ENCODE data around the gene TUBA4B. TPM values are rescaled to one million over a fixed set of nuclear protein-coding genes. Genes with fewer than 3 reads are reported as not detected.

Gene TUBA4B
- total RNA-seq, 1 experiment from 2014 or later, result not detected

GRCh38 chr2:219234331-219234730 is 18.7 kb upstream of the TUBA4B start:
- Mint-ChIP-seq H3K4me1 (peaks cover 3 to 4% of the 10 kb centered on the region in 2 experiments; a peak in 3 of 4 replicates), H3K4me3 (no peak overlapping the region), H3K27me3 (ENCODE audit: low read depth) (no peaks in the 10 kb centered on the region; the same call in 1 of the 2 replicates), H3K36me3 (ENCODE audit: insufficient read depth in 1 of 3, low read depth in 3 of 3) (peaks cover 31 to 65% (median 63%) of the 10 kb centered on the region in 3 experiments), H3K9me3 (no peaks in the 10 kb centered on the region; a peak in 1 of 5 replicates), H3K27ac (no peak overlapping the region)
- Histone ChIP-seq H2BK5ac (ENCODE audit: insufficient read length, low read length) (no peak overlapping the region), H3K79me2 (ENCODE audit: insufficient read depth, low read length) (0 out of 2 replicates have a peak, but pooled peaks cover 2% of the 10 kb centered on the region), H3K79me1 (ENCODE audit: insufficient read depth, low read depth, low read length, poor library complexity, severe bottlenecking) (no peaks in the 10 kb centered on the region), H2AFZ (ENCODE audit: low read length) (no peak overlapping the region), H3K4me2 (ENCODE audit: insufficient read depth, insufficient read length, low read length) (no peak overlapping the region), H2BK120ac (ENCODE audit: low read depth, low read length, poor library complexity, severe bottlenecking) (no peak overlapping the region), H4K5ac (ENCODE audit: insufficient read length, low read depth, low read length) (no peak overlapping the region), H3K14ac (ENCODE audit: insufficient read depth, low read length) (no peak overlapping the region), H3K56ac (ENCODE audit: insufficient read length, low read depth, low read length) (no peak overlapping the region), H3K4me1 (ENCODE audit: insufficient read depth, low read length) (no peaks in the 10 kb centered on the region), H3K23me2 (ENCODE audit: insufficient read length, low read depth, low read length, poor library complexity, severe bottlenecking) (no peaks in the 10 kb centered on the region), H3K27ac (ENCODE audit: insufficient read length, low read depth, low read length) (no peak overlapping the region), H2AK5ac (ENCODE audit: insufficient read length, low read length) (no peak overlapping the region), H3K9me3 (ENCODE audit: control insufficient read depth, low read depth, low read length) (no peaks in the 10 kb centered on the region), H4K20me1 (ENCODE audit: control insufficient read depth, insufficient read depth, insufficient read length) (no peaks in the 10 kb centered on the region), H3K18ac (ENCODE audit: insufficient read length, low read depth, low read length) (no peak overlapping the region), H3K9ac (ENCODE audit: extremely low read depth, insufficient read length, low read length) (no peak overlapping the region), H2BK15ac (ENCODE audit: low read depth, low read length) (no peak overlapping the region), H4K8ac (replicated peaks; ENCODE audit: insufficient read length, low read depth, low read length) (no peak overlapping the region), H4K91ac (ENCODE audit: insufficient read length, low read depth, low read length) (no peak overlapping the region), H3K27me3 (ENCODE audit: insufficient read depth, low read length) (no peaks in the 10 kb centered on the region), H2BK20ac (ENCODE audit: low read depth, low read length, poor library complexity, severe bottlenecking) (no peak overlapping the region), H3K23ac (ENCODE audit: insufficient read length, low read depth, low read length) (no peak overlapping the region), H3K4ac (ENCODE audit: low read depth, low read length) (no peak overlapping the region), H2BK12ac (ENCODE audit: insufficient read length, low read depth, low read length) (no peak overlapping the region), H3T11ph (ENCODE audit: low read length) (no peak overlapping the region)
- TF ChIP-seq, protein P1, sequence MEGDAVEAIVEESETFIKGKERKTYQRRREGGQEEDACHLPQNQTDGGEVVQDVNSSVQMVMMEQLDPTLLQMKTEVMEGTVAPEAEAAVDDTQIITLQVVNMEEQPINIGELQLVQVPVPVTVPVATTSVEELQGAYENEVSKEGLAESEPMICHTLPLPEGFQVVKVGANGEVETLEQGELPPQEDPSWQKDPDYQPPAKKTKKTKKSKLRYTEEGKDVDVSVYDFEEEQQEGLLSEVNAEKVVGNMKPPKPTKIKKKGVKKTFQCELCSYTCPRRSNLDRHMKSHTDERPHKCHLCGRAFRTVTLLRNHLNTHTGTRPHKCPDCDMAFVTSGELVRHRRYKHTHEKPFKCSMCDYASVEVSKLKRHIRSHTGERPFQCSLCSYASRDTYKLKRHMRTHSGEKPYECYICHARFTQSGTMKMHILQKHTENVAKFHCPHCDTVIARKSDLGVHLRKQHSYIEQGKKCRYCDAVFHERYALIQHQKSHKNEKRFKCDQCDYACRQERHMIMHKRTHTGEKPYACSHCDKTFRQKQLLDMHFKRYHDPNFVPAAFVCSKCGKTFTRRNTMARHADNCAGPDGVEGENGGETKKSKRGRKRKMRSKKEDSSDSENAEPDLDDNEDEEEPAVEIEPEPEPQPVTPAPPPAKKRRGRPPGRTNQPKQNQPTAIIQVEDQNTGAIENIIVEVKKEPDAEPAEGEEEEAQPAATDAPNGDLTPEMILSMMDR (conservative IDR thresholded peaks at IDR 0.05), result no peak
- DNase-seq, result no peak
- WGBS (ENCODE audit: extremely low coverage, insufficient read length, low lambda C conversion rate), result no CpG with 5 or more reads among the region's 3 CpGs
